Large intestine (tissue), 3 donors: Measurements from ENCODE around the gene SPEF2. TPM values are rescaled to one million over a fixed set of nuclear protein-coding genes. Genes with fewer than 3 reads are reported as not detected.

Source experiments
- DNase-seq, 2 donors: peaks; one replicate each; pipeline versions ENCODE4 v3.0.0 to v3.0.0-alpha.2; 2013
- H3K27ac ChIP-seq: one replicate; pipeline ENCODE4 v1.5.1; 2013; ENCODE audit warnings: low read length
- H3K27me3 ChIP-seq: 2 replicates; pipeline ENCODE4 v1.6.1; 2013; ENCODE audit warnings: low read length; ENCODE audit not compliant: control insufficient read depth, insufficient read depth
- H3K36me3 ChIP-seq: 2 replicates; pipeline ENCODE4 v1.6.1; 2013; ENCODE audit warnings: low read length; ENCODE audit not compliant: control insufficient read depth, insufficient read depth
- H3K4me1 ChIP-seq: one replicate; pipeline ENCODE4 v1.6.1; 2013; ENCODE audit warnings: low read length; ENCODE audit not compliant: control insufficient read depth, insufficient read depth
- H3K4me3 ChIP-seq: one replicate; pipeline ENCODE4 v1.5.1; 2013; ENCODE audit warnings: low read length
- H3K9me3 ChIP-seq: one replicate; pipeline ENCODE4 v1.6.1; 2013; ENCODE audit warnings: mild to moderate bottlenecking, low read depth, low read length, moderate library complexity; ENCODE audit not compliant: control insufficient read depth
- WGBS: methylation state at CpG from one replicate; pipeline ENCODE4 v1.1.5; 2013; ENCODE audit warnings: low lambda C conversion rate; ENCODE audit not compliant: insufficient coverage; 5-methylcytosine and 5-hydroxymethylcytosine counted together
- polyA plus RNA-seq: library from polyadenylated mRNA; unstranded; fragments of 120-200 nt; gene quantifications from one replicate; pipeline ENCODE4 v1.2.1, GENCODE V29; 2013

Gene SPEF2
- polyA plus RNA-seq, 1 donor, result 17.3 TPM

DNA sequence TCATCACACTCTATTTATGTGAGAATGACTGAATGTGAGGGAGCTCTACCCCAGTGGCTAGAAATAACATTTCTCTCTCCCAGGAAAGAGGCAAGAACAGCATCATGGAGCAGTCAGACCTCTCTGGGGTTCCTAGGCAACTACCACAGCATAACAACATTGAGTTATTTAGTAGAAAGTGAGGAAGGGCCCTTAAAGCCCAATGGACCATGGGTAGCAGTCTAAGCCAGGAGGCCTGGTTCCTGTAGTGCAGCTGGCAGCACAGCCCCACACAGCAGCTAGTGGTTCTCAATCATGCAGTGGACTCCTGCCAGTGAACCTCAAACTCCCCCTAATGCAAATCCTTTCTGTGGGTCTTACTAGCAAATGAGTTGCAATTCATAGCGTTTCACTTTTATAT, 55.3 kb downstream of the SPEF2 start:
- Histone ChIP-seq H3K36me3 (no peaks in the 10 kb centered on the region), H3K9me3 (no peaks in the 10 kb centered on the region), H3K27ac (no peak overlapping the region), H3K4me3 (no peak overlapping the region), H3K27me3 (no peaks in the 10 kb centered on the region), H3K4me1 (no peaks in the 10 kb centered on the region)
- no CpG with 5 or more reads among the region's 1 CpG for WGBS
- DNase-seq, result peak; percentile 5 to 29

DNA sequence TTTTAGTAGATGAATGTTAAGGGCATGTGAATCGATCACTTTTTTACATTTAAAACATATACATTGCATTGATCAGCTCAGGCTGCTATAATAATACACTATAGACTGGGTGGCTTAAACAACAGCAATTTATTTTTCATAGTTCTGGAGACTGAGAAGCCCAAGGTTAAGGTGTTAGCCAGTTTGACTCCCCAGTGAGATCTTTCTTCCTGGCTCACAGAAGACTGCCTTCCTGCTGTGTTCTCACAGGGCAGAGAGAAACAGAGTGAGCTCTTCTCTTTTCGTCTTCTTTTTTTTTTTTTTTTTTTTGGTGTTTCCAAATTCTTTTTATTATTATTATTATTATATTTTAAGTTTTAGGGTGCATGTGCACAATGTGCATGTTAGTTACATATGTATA, 56.4 kb downstream of the SPEF2 start:
- Histone ChIP-seq H3K9me3 (no peaks in the 10 kb centered on the region), H3K27me3 (no peaks in the 10 kb centered on the region), H3K4me3 (no peak overlapping the region), H3K36me3 (no peaks in the 10 kb centered on the region), H3K27ac (no peak overlapping the region), H3K4me1 (no peaks in the 10 kb centered on the region)
- no peak for DNase-seq
- WGBS, result no CpG with 5 or more reads among the region's 2 CpGs

GRCh38 chr5:35675392-35675791, 57.7 kb downstream of the SPEF2 start:
- Histone ChIP-seq H3K27ac (no peak overlapping the region), H3K9me3 (no peaks in the 10 kb centered on the region), H3K27me3 (no peaks in the 10 kb centered on the region), H3K4me1 (no peaks in the 10 kb centered on the region), H3K4me3 (no peak overlapping the region), H3K36me3 (no peaks in the 10 kb centered on the region)
- 80% methylated on average over 1 of the region's 12 CpGs for WGBS
- DNase-seq, result no peak

DNA sequence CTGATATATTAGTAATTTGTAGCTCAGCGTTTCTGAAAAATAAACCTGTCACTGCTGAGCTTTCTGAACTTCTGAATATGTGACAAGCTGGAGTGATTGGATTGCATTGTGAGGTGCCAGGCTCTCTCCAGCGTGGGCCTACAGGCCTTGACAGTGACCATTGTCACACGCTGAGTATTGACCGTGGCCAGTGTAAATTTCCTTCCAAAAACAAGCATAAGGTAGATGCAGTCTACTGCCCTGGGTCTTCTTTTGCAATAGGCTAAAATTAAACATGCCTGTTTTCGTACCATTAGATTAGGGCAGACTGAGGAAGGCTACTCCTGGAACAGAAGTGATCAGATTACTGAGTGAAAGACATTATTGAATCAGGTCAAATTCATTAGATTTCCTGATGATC, 60.2 kb downstream of the SPEF2 start:
- DNase-seq, result no peak
- Histone ChIP-seq H3K9me3 (no peaks in the 10 kb centered on the region), H3K4me1 (no peaks in the 10 kb centered on the region), H3K27ac (no peak overlapping the region), H3K4me3 (no peak overlapping the region), H3K36me3 (no peaks in the 10 kb centered on the region), H3K27me3 (no peaks in the 10 kb centered on the region)
- WGBS, result 100% methylated on average over 2 of the region's 5 CpGs

- no peaks in the 10 kb centered on the region for H3K9me3 ChIP-seq
- 67% methylated on average over 1 of the region's 3 CpGs for WGBS
- H3K4me1 ChIP-seq, result no peaks in the 10 kb centered on the region
- no peak for DNase-seq
- no peaks in the 10 kb centered on the region for H3K36me3 ChIP-seq
- H3K27ac ChIP-seq, result no peak overlapping the region
- H3K4me3 ChIP-seq, result no peak overlapping the region
- H3K27me3 ChIP-seq, result no peaks in the 10 kb centered on the region
Measured at GRCh38 chr5:35678661-35679060, 61.0 kb downstream of the SPEF2 start.

DNA sequence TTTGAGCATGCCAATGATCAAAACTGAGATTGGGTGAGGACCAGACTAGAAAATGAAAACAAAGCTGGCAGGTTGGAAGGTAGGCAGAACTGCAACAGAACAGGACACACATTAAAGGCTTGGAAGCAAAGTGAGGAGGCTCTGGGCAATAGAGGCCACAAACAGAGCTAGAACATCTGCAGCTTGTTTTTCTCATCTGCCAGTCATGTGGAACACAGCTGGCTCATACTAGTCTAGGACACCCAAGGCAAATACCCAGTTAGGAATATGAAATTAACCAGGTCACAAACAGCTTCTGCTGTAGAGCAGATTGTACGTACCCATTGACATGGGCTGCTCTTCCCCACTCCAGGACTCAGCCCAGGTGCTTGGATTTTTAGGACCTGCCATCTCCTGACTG, 61.7 kb downstream of the SPEF2 start:
- Histone ChIP-seq H3K27me3 (no peaks in the 10 kb centered on the region), H3K27ac (no peak overlapping the region), H3K36me3 (no peaks in the 10 kb centered on the region), H3K4me1 (no peaks in the 10 kb centered on the region), H3K4me3 (no peak overlapping the region), H3K9me3 (no peaks in the 10 kb centered on the region)
- no CpG with 5 or more reads among the region's 1 CpG for WGBS
- no peak for DNase-seq

- WGBS, result no CpG with 5 or more reads among the region's 1 CpG
- Histone ChIP-seq H3K4me3 (no peak overlapping the region), H3K4me1 (no peaks in the 10 kb centered on the region), H3K27me3 (no peaks in the 10 kb centered on the region), H3K9me3 (no peaks in the 10 kb centered on the region), H3K27ac (no peak overlapping the region), H3K36me3 (no peaks in the 10 kb centered on the region)
- no peak for DNase-seq
Measured at GRCh38 chr5:35681911-35682310, 64.2 kb downstream of the SPEF2 start.

DNA sequence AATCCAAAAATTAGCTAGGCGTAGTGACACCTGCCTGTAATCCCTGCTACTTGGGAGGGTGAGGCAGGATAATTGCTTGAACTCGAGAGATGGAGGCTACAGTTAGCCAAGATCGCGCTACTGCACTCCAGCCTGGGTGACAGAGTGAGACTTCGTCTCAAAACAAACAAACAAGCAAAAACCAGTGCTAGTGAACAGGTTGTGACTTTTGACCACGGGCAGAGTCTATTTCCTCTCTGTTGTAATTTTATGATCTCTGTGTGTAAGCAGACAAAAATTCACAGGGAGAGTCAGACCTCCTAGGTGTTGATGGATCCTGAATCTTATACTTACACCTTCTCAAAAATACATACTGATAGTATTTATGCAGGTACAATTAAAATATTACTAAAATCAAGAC, 65.8 kb downstream of the SPEF2 start:
- no peaks in the 10 kb centered on the region for H3K9me3 ChIP-seq
- H3K4me3 ChIP-seq, result no peak overlapping the region
- DNase-seq, result peak; percentile 4 to 63
- no peaks in the 10 kb centered on the region for H3K36me3 ChIP-seq
- H3K27ac ChIP-seq, result no peak overlapping the region
- no CpG with 5 or more reads among the region's 6 CpGs for WGBS
- H3K27me3 ChIP-seq, result no peaks in the 10 kb centered on the region
- H3K4me1 ChIP-seq, result no peaks in the 10 kb centered on the region

DNA sequence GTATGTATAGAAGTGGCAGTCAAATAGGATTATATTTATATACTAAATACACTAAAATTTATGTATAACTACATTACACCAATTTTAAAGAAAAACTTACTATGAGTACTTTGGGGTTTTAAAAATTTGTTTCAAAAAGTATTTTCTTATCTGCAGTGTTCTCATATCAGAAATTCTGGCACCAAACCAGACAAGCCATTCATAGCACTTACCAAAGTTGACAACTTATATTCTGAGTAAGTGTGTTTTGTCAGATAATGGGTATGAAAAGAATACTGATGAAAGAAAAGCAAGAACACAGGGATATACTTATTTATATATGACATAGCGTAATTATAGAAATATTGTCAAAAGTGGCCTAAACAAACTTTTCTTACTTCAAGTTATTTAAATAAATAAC, 67.5 kb downstream of the SPEF2 start:
- WGBS, result 100% methylated on average over 1 of the region's 1 CpG
- H3K27me3 ChIP-seq, result no peaks in the 10 kb centered on the region
- no peaks in the 10 kb centered on the region for H3K4me1 ChIP-seq
- H3K4me3 ChIP-seq, result no peak overlapping the region
- no peaks in the 10 kb centered on the region for H3K36me3 ChIP-seq
- H3K9me3 ChIP-seq, result no peaks in the 10 kb centered on the region
- DNase-seq, result no peak
- H3K27ac ChIP-seq, result no peak overlapping the region

DNA sequence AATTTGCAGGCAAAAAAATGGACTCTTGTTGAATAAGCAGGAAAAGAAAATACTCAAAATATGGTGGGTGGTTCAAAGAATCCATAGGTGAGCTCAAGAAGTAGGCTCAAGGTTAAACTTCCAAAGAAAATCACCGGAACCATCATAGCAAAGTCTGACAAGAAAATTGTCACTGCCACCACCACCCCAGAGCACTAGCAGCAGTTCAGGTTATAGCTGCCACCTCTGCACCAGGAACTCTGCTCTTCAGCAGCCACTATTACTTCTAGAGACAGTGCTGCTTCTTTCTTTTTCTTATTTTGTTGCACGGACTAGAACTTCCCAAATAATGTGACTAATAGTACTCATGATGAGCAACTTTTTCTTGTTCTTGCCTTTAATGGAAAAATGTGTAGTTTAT, 70.3 kb downstream of the SPEF2 start:
- no peak for DNase-seq
- WGBS, result 100% methylated on average over 1 of the region's 2 CpGs
- no peaks in the 10 kb centered on the region for H3K4me1 ChIP-seq
- no peaks in the 10 kb centered on the region for H3K9me3 ChIP-seq
- no peaks in the 10 kb centered on the region for H3K27me3 ChIP-seq
- H3K4me3 ChIP-seq, result no peak overlapping the region
- H3K36me3 ChIP-seq, result no peaks in the 10 kb centered on the region
- no peak overlapping the region for H3K27ac ChIP-seq

GRCh38 chr5:35694481-35694880, 76.8 kb downstream of the SPEF2 start:
- DNase-seq, result no peak
- H3K4me3 ChIP-seq, result no peak overlapping the region
- WGBS, result no CpG with 5 or more reads among the region's 2 CpGs
- H3K4me1 ChIP-seq, result no peaks in the 10 kb centered on the region
- H3K27me3 ChIP-seq, result no peaks in the 10 kb centered on the region
- no peak overlapping the region for H3K27ac ChIP-seq
- H3K9me3 ChIP-seq, result no peaks in the 10 kb centered on the region
- no peaks in the 10 kb centered on the region for H3K36me3 ChIP-seq
